Astrocyte (in vitro differentiated cells and primary cell): Measurements from ENCODE around the gene AUTS2.

Experiments used
- CTCF ChIP-seq: IDR thresholded peaks from 2 replicates; pipeline ENCODE4 v1.5.1; 2011; ENCODE audit warnings: low read depth, mild to moderate bottlenecking, inconsistent platforms, low read length, moderate library complexity; ENCODE audit not compliant: insufficient read depth
- EZH2 ChIP-seq: IDR thresholded peaks from 2 replicates; pipeline ENCODE4 v1.6.1; 2012; ENCODE audit warnings: mild to moderate bottlenecking, low read length, inconsistent platforms; ENCODE audit not compliant: insufficient read depth

GRCh38 chr7:70016044-70016770 is 417.9 kb downstream of the AUTS2 start:
- no peak for TF ChIP-seq CTCF
- no peak for TF ChIP-seq EZH2
